GM18858 (cell line): ENCODE measurements around the gene PDGFC.
"Not testable (repeated sequence)": the region's sequence is repeated elsewhere in the genome, so short reads cannot be mapped to it uniquely, and the experiment has no call there.

Experiments
- ATAC-seq: cut with Tn5 transposase; IDR thresholded peaks from one replicate; pipeline ENCODE4 v1.9.1; 2021; ENCODE audit not compliant: unreplicated experiment

PDGFC gene

GRCh38 chr4:156909010-156909409 lies 62.6 kb downstream of the PDGFC start:
- ATAC-seq: no peak

- ATAC-seq: no peak
These were observed 65.3 kb downstream of the PDGFC start for GRCh38 chr4:156906325-156906724.

GRCh38 chr4:156901871-156902270 lies 69.7 kb downstream of the PDGFC start:
- ATAC-seq: no peak

- no peak for ATAC-seq
These were observed 73.1 kb downstream of the PDGFC start for GRCh38 chr4:156898373-156899117.

- no peak for ATAC-seq
These were observed 75.1 kb downstream of the PDGFC start for GRCh38 chr4:156896527-156896926.

- no peak for ATAC-seq
These were observed 77.4 kb downstream of the PDGFC start for GRCh38 chr4:156894234-156894633.

GRCh38 chr4:156892805-156893204 lies 78.8 kb downstream of the PDGFC start:
- ATAC-seq: no peak

GRCh38 chr4:156889616-156890594 lies 81.7 kb downstream of the PDGFC start:
- ATAC-seq: no peak

- no peak for ATAC-seq
These were observed 82.8 kb downstream of the PDGFC start for GRCh38 chr4:156888762-156889161.

GRCh38 chr4:156886481-156886880 lies 85.1 kb downstream of the PDGFC start:
- ATAC-seq: no peak

GRCh38 chr4:156885374-156885773 lies 86.2 kb downstream of the PDGFC start:
- no peak for ATAC-seq

- no peak for ATAC-seq
These were observed 87.4 kb downstream of the PDGFC start for GRCh38 chr4:156884183-156884582.

GRCh38 chr4:156875704-156876103 lies 95.9 kb downstream of the PDGFC start:
- no peak for ATAC-seq

- no peak for ATAC-seq
These were observed 96.5 kb downstream of the PDGFC start for GRCh38 chr4:156875055-156875454.

- ATAC-seq: no peak
These were observed 97.8 kb downstream of the PDGFC start for GRCh38 chr4:156873799-156874198.

- no peak for ATAC-seq
These were observed 100.7 kb downstream of the PDGFC start for GRCh38 chr4:156870861-156871260.

GRCh38 chr4:156870131-156870530 lies 101.5 kb downstream of the PDGFC start:
- no peak for ATAC-seq

GRCh38 chr4:156866088-156866487 lies 105.5 kb downstream of the PDGFC start:
- ATAC-seq: not testable (repeated sequence)

GRCh38 chr4:156865451-156865850 lies 106.1 kb downstream of the PDGFC start:
- ATAC-seq: no peak

- ATAC-seq: no peak
These were observed 113.5 kb downstream of the PDGFC start for GRCh38 chr4:156858071-156858470.

- no peak for ATAC-seq
These were observed 132.8 kb downstream of the PDGFC start for GRCh38 chr4:156838761-156839160.
